HepG2 (cell line): ENCODE results near the gene CRK. TPM values are rescaled to one million over a fixed set of nuclear protein-coding genes. Genes with fewer than 3 reads are reported as not detected.

ENCODE experiments used
- ATAC-seq: fragments of 200-7000 bp; cut with Tn5 transposase; 3 replicates; pipeline ENCODE4 v1.9.1; 2020; ENCODE audit warnings: mild to moderate bottlenecking, moderate library complexity
- BruUV-seq: library from RNA; stranded (reverse); fragments of 400-500 nt; replicated peaks from 2 replicates; lab custom pipeline; 2021; lab: Mats Ljungman, UMichigan
- CTCF ChIA-PET: fragments of 300-600 bp; formaldehyde crosslinking; extraction: SDS; loops from one replicate; lab custom pipeline; 2021; ENCODE audit warnings: low total read pairs, inconsistent platforms, low intra/inter-chr PET ratio; lab: Yijun Ruan, JAX
- POLR2A ChIA-PET: fragments of 350-600 bp; sonication (Branson Sonifier 250); formaldehyde crosslinking; loops from one replicate; lab custom pipeline; 2020; ENCODE audit warnings: antibody characterized with exemption, inconsistent platforms; lab: Yijun Ruan, JAX
- DNase-seq: peaks from one replicate; pipeline ENCODE4 v3.0.0-alpha.2; 2015; ENCODE audit warnings: low spot score
- FAIRE-seq: peaks from 3 replicates; lab custom pipeline; 2011; peaks lifted over from hg19 to GRCh38; lab: Jason Lieb, UNC
- H2AFZ ChIP-seq: one replicate; pipeline ENCODE4 v1.6.1; 2011; ENCODE audit warnings: low read length, inconsistent platforms
- H3K27ac ChIP-seq: fragments of 300-600 bp; 3 replicates; pipeline ENCODE4 v1.8.0; 2011; ENCODE audit warnings: mixed run types, mild to moderate bottlenecking, mixed read lengths, low read length, inconsistent platforms; ENCODE audit not compliant: insufficient read depth; ENCODE audit errors: extremely low read length
- H3K27me3 ChIP-seq, 2 experiments: fragments of 200-600 bp in 1 of 2; 2 replicates in 1 of 2; 3 replicates in 1 of 2; pipeline versions ENCODE4 v1.6.0 to v1.8.0; 2011; ENCODE audit warnings: low read length in 2 of 2, mild to moderate bottlenecking in 2 of 2, moderate library complexity in 2 of 2, inconsistent platforms in 1 of 2; ENCODE audit not compliant: insufficient read depth in 2 of 2, control insufficient read depth in 1 of 2
- H3K36me3 ChIP-seq, 2 experiments: fragments of 200-600 bp in 1 of 2; replicated peaks in 1 of 2; 2 replicates in 1 of 2; 3 replicates in 1 of 2; pipeline versions ENCODE4 v1.5.1 to v1.8.0; 2011; ENCODE audit warnings: low read length in 2 of 2, inconsistent platforms in 1 of 2; ENCODE audit not compliant: insufficient read depth in 2 of 2, control insufficient read depth in 1 of 2
- H3K4me1 ChIP-seq: 2 replicates; pipeline ENCODE4 v1.5.1; 2012; ENCODE audit warnings: low read length, inconsistent platforms; ENCODE audit not compliant: insufficient read depth
- H3K4me2 ChIP-seq: 2 replicates; pipeline ENCODE4 v1.6.0; 2011; ENCODE audit warnings: low read depth, low read length, inconsistent platforms
- H3K4me3 ChIP-seq, 3 experiments: fragments of 200-600 bp in 1 of 3; sonication (generic), shearing (Covaris generic) in 1 of 3; replicated peaks in 1 of 3; 2 replicates each; pipeline ENCODE4 v1.5.1; 2011 to 2016; ENCODE audit warnings: low read length in 3 of 3, inconsistent platforms in 2 of 3, low read depth in 2 of 3, mild to moderate bottlenecking in 2 of 3, control low read depth in 1 of 3, mixed read lengths in 1 of 3; ENCODE audit not compliant: insufficient read depth in 1 of 3
- H3K79me2 ChIP-seq: one replicate; pipeline ENCODE4 v1.6.1; 2011; ENCODE audit warnings: low read length, inconsistent platforms; ENCODE audit not compliant: insufficient read depth
- H3K9ac ChIP-seq: 2 replicates; pipeline ENCODE4 v1.6.0; 2011; ENCODE audit warnings: mild to moderate bottlenecking, low read depth, low read length, inconsistent platforms; ENCODE audit not compliant: insufficient read depth
- H3K9me3 ChIP-seq: 2 replicates; pipeline ENCODE4 v1.5.1; 2012; ENCODE audit warnings: mild to moderate bottlenecking, low read length
- H4K20me1 ChIP-seq: 2 replicates; pipeline ENCODE4 v1.6.0; 2011; ENCODE audit warnings: inconsistent platforms, mild to moderate bottlenecking, low read length, moderate library complexity; ENCODE audit not compliant: insufficient read depth
- DPF2 ChIP-seq: sonication (generic); formaldehyde crosslinking; IDR thresholded peaks from 2 replicates; pipeline ENCODE4 v1.4.0; 2020; ENCODE audit warnings: mild to moderate bottlenecking, low read depth, missing genetic modification reagents, borderline replicate concordance
- ZBTB1 ChIP-seq: sonication (generic); formaldehyde crosslinking; IDR thresholded peaks from 2 replicates; pipeline ENCODE4 v1.4.0; 2020; ENCODE audit warnings: missing genetic modification reagents, borderline replicate concordance
- ZNF263 ChIP-seq: sonication (generic); formaldehyde crosslinking; IDR thresholded peaks from 2 replicates; pipeline ENCODE4 v1.4.0; 2020; ENCODE audit warnings: missing genetic modification reagents
- WGBS: methylation state at CpG from one replicate; pipeline ENCODE4 v1.1.6; 2017; ENCODE audit warnings: low lambda C conversion rate; 5-methylcytosine and 5-hydroxymethylcytosine counted together
- in situ Hi-C: cut with HindIII; loops from 2 replicates; pipeline ENCODE4 v1.10.0; 2017; ENCODE audit warnings: low pct_unique_long_range_greater_than_20kb; ENCODE audit not compliant: extremely low pct_ligation_motif_present
- intact Hi-C: fragments of 100-400 bp; cut with micrococcal nuclease; formaldehyde crosslinking; loops from one replicate; pipeline ENCODE4 v1.10.0; 2022; ENCODE audit not compliant: unreplicated experiment
- polyA plus RNA-seq, 8 experiments: library from polyadenylated mRNA; depleted of rRNA in 3 of 8; stranded (reverse) in 7 of 8; unstranded in 1 of 8; fragments of >200 nt; fragmentation: Illumina TruSeq in 4 of 8; extraction: Trizol in 4 of 8; gene quantifications; 2 replicates each; pipeline versions ENCODE4 v1.2.1 to v1.2.3, GENCODE V29; 2011 to 2016; ENCODE audit warnings: low read depth in 4 of 8, missing spikeins in 1 of 8, mixed read lengths in 1 of 8; ENCODE audit not compliant: insufficient read depth in 1 of 8
- total RNA-seq, 5 experiments: library from RNA; depleted of rRNA; stranded (reverse); fragments of >200 nt; fragmentation: Illumina TruSeq; extraction: Trizol; gene quantifications; 2 replicates each; pipeline ENCODE4 v1.2.3, GENCODE V29; 2016; ENCODE audit warnings: low read depth in 1 of 5
- TF ChIP-seq, protein P1 (sequence below): sonication (generic); formaldehyde crosslinking; IDR thresholded peaks from 2 replicates; pipeline ENCODE4 v1.4.0; 2020; ENCODE audit warnings: missing genetic modification reagents, borderline replicate concordance

CRK gene
- total and polyA plus RNA-seq, 2 of the 13 experiments (the other 11 are each of a cell fraction or from before 2014, with no cell fraction given): 47.4 to 54.2 TPM

- no peaks in the 10 kb centered on the region for H3K9me3 ChIP-seq
- H3K27me3 ChIP-seq: no peaks in the 10 kb centered on the region
- 66% methylated on average over 10 of the region's 10 CpGs for WGBS
- intact Hi-C loops: loop anchor here (10.0 kb wide), 1 partner anchor 50 kb away; no protein-coding TSS in a partner anchor
- ATAC-seq: peak; percentile 10; the same call in 1 of the 3 replicates
- no peak overlapping the region for H3K9ac ChIP-seq
- H2AFZ ChIP-seq: no peak overlapping the region
- peaks cover 36% of the 10 kb centered on the region for H3K4me1 ChIP-seq
- H3K36me3 ChIP-seq: no peaks in the 10 kb centered on the region
- no peak overlapping the region for H3K4me3 ChIP-seq
- in situ Hi-C loops: no loop called here
- CTCF ChIA-PET: no interaction called here
- POLR2A ChIA-PET: interaction anchor here (1.0 to 1.9 kb wide), 3 partner anchors 10 to 102 kb away, joined by 3 to 7 read pairs (median 4); partner anchors contain the start of genes INPP5K and YWHAE
- H4K20me1 ChIP-seq: no peaks in the 10 kb centered on the region
- BruUV-seq: no TSS peak
- no peaks in the 10 kb centered on the region for H3K79me2 ChIP-seq
- no peak for FAIRE-seq
- H3K4me2 ChIP-seq: no peak overlapping the region
- no peak overlapping the region for H3K27ac ChIP-seq
- DNase-seq: no peak
- no peak for TF ChIP-seq DPF2 (CRISPR knock-in tag)
- TF ChIP-seq ZBTB1 (CRISPR knock-in tag): no peak
- TF ChIP-seq, protein P1, sequence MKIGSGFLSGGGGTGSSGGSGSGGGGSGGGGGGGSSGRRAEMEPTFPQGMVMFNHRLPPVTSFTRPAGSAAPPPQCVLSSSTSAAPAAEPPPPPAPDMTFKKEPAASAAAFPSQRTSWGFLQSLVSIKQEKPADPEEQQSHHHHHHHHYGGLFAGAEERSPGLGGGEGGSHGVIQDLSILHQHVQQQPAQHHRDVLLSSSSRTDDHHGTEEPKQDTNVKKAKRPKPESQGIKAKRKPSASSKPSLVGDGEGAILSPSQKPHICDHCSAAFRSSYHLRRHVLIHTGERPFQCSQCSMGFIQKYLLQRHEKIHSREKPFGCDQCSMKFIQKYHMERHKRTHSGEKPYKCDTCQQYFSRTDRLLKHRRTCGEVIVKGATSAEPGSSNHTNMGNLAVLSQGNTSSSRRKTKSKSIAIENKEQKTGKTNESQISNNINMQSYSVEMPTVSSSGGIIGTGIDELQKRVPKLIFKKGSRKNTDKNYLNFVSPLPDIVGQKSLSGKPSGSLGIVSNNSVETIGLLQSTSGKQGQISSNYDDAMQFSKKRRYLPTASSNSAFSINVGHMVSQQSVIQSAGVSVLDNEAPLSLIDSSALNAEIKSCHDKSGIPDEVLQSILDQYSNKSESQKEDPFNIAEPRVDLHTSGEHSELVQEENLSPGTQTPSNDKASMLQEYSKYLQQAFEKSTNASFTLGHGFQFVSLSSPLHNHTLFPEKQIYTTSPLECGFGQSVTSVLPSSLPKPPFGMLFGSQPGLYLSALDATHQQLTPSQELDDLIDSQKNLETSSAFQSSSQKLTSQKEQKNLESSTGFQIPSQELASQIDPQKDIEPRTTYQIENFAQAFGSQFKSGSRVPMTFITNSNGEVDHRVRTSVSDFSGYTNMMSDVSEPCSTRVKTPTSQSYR (CRISPR knock-in tag): no peak
- no peak for TF ChIP-seq ZNF263 (CRISPR knock-in tag)
These were observed 41.4 kb downstream of the CRK start for GRCh38 chr17:1414634-1415033.
